ENCODE measurements around the gene SYNGR1. TPM values are rescaled to one million over a fixed set of nuclear protein-coding genes. Genes with fewer than 3 reads are reported as not detected.

SYNGR1 gene
- total and polyA plus RNA-seq, 2 donors (not counting 1 experiment from before 2014, with no cell fraction given): 9.4 to 31.9 TPM

DNA sequence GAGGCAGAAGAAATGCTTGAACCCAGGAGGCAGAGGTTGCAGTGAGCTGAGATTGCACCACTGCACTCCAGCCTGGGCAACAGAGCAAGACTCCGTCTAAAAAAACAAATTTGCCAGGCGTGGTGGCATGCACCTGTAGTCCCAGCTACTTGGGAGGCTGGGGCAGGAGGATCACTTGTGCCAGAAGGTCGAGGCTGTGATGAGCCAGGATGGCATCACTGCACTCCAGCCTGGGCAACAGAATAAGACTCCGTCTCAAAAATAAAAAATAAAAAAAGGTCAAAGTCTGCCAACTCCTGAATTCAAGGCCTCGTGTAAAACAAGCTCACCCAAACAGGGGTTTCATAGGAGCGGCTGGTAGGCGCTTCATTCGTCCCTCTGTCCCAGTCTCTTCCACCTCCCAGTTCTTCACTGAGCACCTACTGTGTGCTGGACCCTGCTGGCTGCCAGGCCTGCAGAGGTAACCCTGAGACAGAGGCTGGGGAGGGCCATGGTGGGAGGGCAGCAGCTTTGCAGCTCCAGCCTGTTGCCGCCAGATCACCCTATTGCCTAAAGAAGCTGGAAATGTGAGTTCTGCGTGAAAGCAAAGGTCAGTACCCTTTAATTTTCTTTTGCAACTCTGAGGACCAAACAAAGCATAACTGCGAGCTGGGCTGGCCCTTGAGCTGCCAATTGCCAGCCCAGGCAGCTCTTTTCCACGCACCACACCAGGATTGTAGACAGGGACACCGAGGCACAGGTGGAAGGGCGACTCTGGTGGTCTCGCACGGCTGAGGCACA lies 45.7 kb upstream of the SYNGR1 start:
- Histone ChIP-seq H3K4me3 (ENCODE audit: control extremely low read depth in 1 of 5, extremely low read depth in 1 of 5, insufficient read depth in 1 of 5, low read depth in 2 of 5, low read length in 4 of 5) (no peak overlapping the region), H3K79me2 (ENCODE audit: control insufficient read depth, insufficient read depth, low read length) (no peaks in the 10 kb centered on the region), H3K27me3 (replicated peaks in 1 of 4; ENCODE audit: control extremely low read depth in 1 of 4, control insufficient read depth in 3 of 4, insufficient read depth in 4 of 4, low read length in 3 of 4) (no peaks in the 10 kb centered on the region), H3K4me1 (ENCODE audit: control insufficient read depth in 2 of 2, insufficient read depth in 2 of 2, low read length in 2 of 2) (peaks cover 16 to 26% of the 10 kb centered on the region in 2 donors), H3K36me3 (replicated peaks in 1 of 2; ENCODE audit: control extremely low read depth in 1 of 2, control insufficient read depth in 1 of 2, extremely low read depth in 1 of 2, insufficient read depth in 2 of 2, low read length in 1 of 2) (no peaks in the 10 kb centered on the region), H4K20me1 (ENCODE audit: control insufficient read depth, insufficient read depth, low read length, poor library complexity, severe bottlenecking) (no peaks in the 10 kb centered on the region), H3K4me2 (replicated peaks; ENCODE audit: low read depth, low read length, poor library complexity, severe bottlenecking) (no peak overlapping the region), H2AFZ (ENCODE audit: insufficient read depth, low read depth, low read length, poor library complexity, severe bottlenecking) (no peak overlapping the region), H3K9ac (ENCODE audit: low read length) (no peak overlapping the region), H3K27ac (ENCODE audit: low read length in 2 of 2) (no peak overlapping the region), H3K9me3 (ENCODE audit: control extremely low read depth in 1 of 3, control insufficient read depth in 2 of 3, insufficient read depth in 1 of 3, low read length in 2 of 3) (peaks cover 0 to 2% (median 0%) of the 10 kb centered on the region in 3 donors)
- no peaks in the 10 kb centered on the region for H3K9me3 Mint-ChIP-seq (ENCODE audit: insufficient read depth)
- intact Hi-C loops (cut with micrococcal nuclease): no loop called here
- no peaks in the 10 kb centered on the region for H3K27me3 Mint-ChIP-seq
- no peak for DNase-seq
- no peak for TF ChIP-seq EZH2 (IDR thresholded peaks at IDR 0.05; ENCODE audit: borderline replicate concordance, insufficient read depth, low read depth, low read length, poor library complexity, severe bottlenecking)
- TF ChIP-seq, protein P1, sequence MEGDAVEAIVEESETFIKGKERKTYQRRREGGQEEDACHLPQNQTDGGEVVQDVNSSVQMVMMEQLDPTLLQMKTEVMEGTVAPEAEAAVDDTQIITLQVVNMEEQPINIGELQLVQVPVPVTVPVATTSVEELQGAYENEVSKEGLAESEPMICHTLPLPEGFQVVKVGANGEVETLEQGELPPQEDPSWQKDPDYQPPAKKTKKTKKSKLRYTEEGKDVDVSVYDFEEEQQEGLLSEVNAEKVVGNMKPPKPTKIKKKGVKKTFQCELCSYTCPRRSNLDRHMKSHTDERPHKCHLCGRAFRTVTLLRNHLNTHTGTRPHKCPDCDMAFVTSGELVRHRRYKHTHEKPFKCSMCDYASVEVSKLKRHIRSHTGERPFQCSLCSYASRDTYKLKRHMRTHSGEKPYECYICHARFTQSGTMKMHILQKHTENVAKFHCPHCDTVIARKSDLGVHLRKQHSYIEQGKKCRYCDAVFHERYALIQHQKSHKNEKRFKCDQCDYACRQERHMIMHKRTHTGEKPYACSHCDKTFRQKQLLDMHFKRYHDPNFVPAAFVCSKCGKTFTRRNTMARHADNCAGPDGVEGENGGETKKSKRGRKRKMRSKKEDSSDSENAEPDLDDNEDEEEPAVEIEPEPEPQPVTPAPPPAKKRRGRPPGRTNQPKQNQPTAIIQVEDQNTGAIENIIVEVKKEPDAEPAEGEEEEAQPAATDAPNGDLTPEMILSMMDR (IDR thresholded peaks at IDR 0.05): no peak
- peaks cover 24% of the 10 kb centered on the region for H3K4me1 Mint-ChIP-seq
- H3K4me3 Mint-ChIP-seq: no peak overlapping the region
- H3K27ac Mint-ChIP-seq: no peak overlapping the region
- CTCF ChIA-PET: interaction anchor here (1.1 to 4.8 kb wide), 6 partner anchors 7 to 231 kb away, joined by 3 to 45 read pairs (median 4); no protein-coding TSS in a partner anchor
- POLR2A ChIA-PET: interaction anchor here (0.7 kb wide), 1 partner anchor 77 kb away, joined by 4 read pairs; no protein-coding TSS in a partner anchor
- no peak for ATAC-seq (ENCODE audit: low read depth)
- WGBS (ENCODE audit: insufficient coverage): 93% methylated on average over 16 of the region's 16 CpGs

All from B cell (primary cell).